K562 (cell line): ENCODE measurements around the gene POMGNT1. TPM values are rescaled to one million over a fixed set of nuclear protein-coding genes. Genes with fewer than 3 reads are reported as not detected.

ENCODE experiments used
- ARNT ChIP-seq, 2 experiments: fragments of 450-650 bp; IDR thresholded peaks; 2 replicates each; pipeline ENCODE4 v1.6.1; 2016; ENCODE audit warnings: mild to moderate bottlenecking in 1 of 2
- CSDE1 ChIP-seq, 2 experiments: fragments of 450-650 bp; IDR thresholded peaks; 2 replicates each; pipeline ENCODE4 v1.6.1; 2016; ENCODE audit warnings: mild to moderate bottlenecking in 1 of 2
- HDAC1 ChIP-seq, 2 experiments: fragments of 450-650 bp; IDR thresholded peaks; 2 replicates each; pipeline ENCODE4 v1.6.1; 2016 to 2017; ENCODE audit warnings: inconsistent platforms in 1 of 2, mild to moderate bottlenecking in 1 of 2, moderate library complexity in 1 of 2
- HNRNPL ChIP-seq: fragments of 200-400 bp; formaldehyde crosslinking; IDR thresholded peaks from 2 replicates; pipeline ENCODE4 v1.6.1; 2017; ENCODE audit warnings: low read depth, mild to moderate bottlenecking, low read length
- JUN ChIP-seq, 2 experiments: sonication (generic) in 1 of 2; formaldehyde crosslinking in 1 of 2; IDR thresholded peaks; 2 replicates each; pipeline versions ENCODE4 v1.6.1 to v1.8.0; 2012 to 2022; ENCODE audit warnings: borderline replicate concordance in 2 of 2, mild to moderate bottlenecking in 2 of 2, improper control_type of control experiment in 1 of 2, low read depth in 1 of 2, low read length in 1 of 2, missing genetic modification reagents in 1 of 2
- MEF2A ChIP-seq: IDR thresholded peaks from 2 replicates; pipeline ENCODE4 v1.6.1; 2011; ENCODE audit warnings: low read depth, mild to moderate bottlenecking, low read length, moderate library complexity; ENCODE audit not compliant: control insufficient read depth
- MYC ChIP-seq, 2 experiments: fragments of 250-450 bp in 1 of 2; sonication (Bioruptor Pico) in 1 of 2; IDR thresholded peaks; 2 replicates each; pipeline versions ENCODE4 v1.5.1 to v1.6.1; 2012 to 2021; ENCODE audit warnings: low read depth in 2 of 2, borderline replicate concordance in 1 of 2, improper control_type of control experiment in 1 of 2, low read length in 1 of 2, mild to moderate bottlenecking in 1 of 2, moderate library complexity in 1 of 2
- NCOA1 ChIP-seq: fragments of 450-650 bp; IDR thresholded peaks from 2 replicates; pipeline ENCODE4 v1.6.1; 2016; ENCODE audit warnings: low read depth
- PTTG1 ChIP-seq: fragments of 450-650 bp; IDR thresholded peaks from 2 replicates; pipeline ENCODE4 v1.6.1; 2016; ENCODE audit warnings: low read depth, mild to moderate bottlenecking, missing genetic modification characterization, missing compliant biosample characterization
- SMAD2 ChIP-seq: fragments of 150-350 bp; IDR thresholded peaks from 2 replicates; pipeline ENCODE4 v1.6.1; 2014; ENCODE audit warnings: low read depth, mild to moderate bottlenecking, low read length
- ZNF224 ChIP-seq: sonication (generic); formaldehyde crosslinking; IDR thresholded peaks from 2 replicates; pipeline ENCODE4 v1.8.0; 2022; ENCODE audit warnings: mild to moderate bottlenecking, missing genetic modification reagents
- polyA plus RNA-seq, 8 experiments: library from polyadenylated mRNA; depleted of rRNA in 4 of 8; stranded (reverse) in 5 of 8; unstranded in 3 of 8; fragments of >200 nt; fragmentation: Nextera tagmentation in 2 of 8; fragmentation: Illumina TruSeq in 1 of 8; extraction: Ambion mirVana in 2 of 8; extraction: Trizol in 1 of 8; gene quantifications; 2 replicates each; pipeline versions ENCODE4 v1.2.1 to v1.2.3, GENCODE V29; 2011 to 2014; ENCODE audit warnings: inconsistent platforms in 1 of 8, missing spikeins in 1 of 8
- total RNA-seq, 7 experiments: library from RNA; depleted of rRNA in 6 of 7; stranded (reverse); fragments of >200 nt in 6 of 7; fragmentation: Illumina TruSeq in 2 of 7; extraction: Trizol in 2 of 7; gene quantifications; 2 replicates each; pipeline versions ENCODE4 v1.2.1 to v1.2.3, GENCODE V29; 2011 to 2021; ENCODE audit warnings: low replicate concordance in 1 of 7
- TF ChIP-seq, protein P1 (sequence below): fragments of 250-450 bp; sonication (Bioruptor Pico); IDR thresholded peaks from 2 replicates; pipeline ENCODE4 v1.4.0; 2020; ENCODE audit warnings: mild to moderate bottlenecking, moderate library complexity
- TF ChIP-seq, protein P2 (sequence below): fragments of 450-650 bp; formaldehyde crosslinking; IDR thresholded peaks from 2 replicates; pipeline ENCODE4 v1.4.0; 2022; ENCODE audit warnings: missing genetic modification characterization
- TF ChIP-seq, protein P3 (sequence below): fragments of 250-450 bp; sonication (Bioruptor Pico); IDR thresholded peaks from 2 replicates; pipeline ENCODE4 v1.8.0; 2021; ENCODE audit warnings: mild to moderate bottlenecking, moderate library complexity
- TF ChIP-seq, protein P4 (sequence below): sonication (generic); formaldehyde crosslinking; IDR thresholded peaks from 2 replicates; pipeline ENCODE4 v1.8.1; 2022; ENCODE audit warnings: missing genetic modification reagents

POMGNT1 gene
- total and polyA plus RNA-seq, 9 of the 15 experiments (the other 6 are each of a cell fraction or from before 2014, with no cell fraction given): 14.1 to 58.9 (median 37.8) TPM

DNA sequence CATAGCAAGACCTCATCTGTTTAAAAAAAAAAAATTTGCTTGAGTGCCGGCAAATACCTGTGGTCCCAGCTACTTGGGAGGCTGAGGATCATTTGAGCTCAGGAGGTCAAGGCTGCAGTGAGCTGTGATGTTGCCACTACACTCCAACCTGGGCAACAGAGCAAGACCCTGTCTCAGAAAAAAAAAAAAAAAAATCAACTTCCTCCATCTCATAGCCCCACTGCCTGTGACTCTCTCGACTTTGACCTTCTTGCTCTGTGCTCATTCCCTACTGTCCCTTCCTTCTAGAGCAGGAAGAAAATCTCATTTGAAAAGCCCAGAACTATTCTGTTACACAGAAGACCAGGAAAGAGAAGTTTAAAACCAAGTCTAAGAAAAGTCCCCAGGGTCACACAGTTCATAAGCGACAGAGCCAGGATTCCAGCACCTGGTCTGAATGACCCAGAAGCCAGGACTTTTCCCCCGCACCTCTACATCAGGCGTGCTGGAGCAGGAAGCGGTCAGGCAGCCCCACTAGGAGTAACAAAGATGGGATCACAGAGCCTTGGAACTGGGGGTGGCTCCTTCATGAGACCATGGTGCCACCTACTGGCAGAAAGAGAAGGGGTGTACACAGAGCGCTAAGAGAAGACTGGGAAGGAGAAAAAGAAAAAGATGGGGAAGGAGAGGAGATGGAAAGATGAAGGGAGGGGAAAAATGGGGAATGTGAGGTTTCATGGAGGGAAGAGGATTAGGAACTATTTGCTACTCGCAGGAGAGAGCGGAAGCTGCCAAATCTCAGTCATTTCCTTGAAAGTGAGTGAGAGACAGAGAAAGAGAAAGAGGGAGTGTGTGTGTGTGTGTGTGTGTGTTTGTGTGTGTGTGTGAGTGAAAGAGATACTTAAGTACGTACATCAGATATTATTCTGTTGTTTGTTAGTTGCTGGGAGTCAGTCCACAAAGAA lies 18.8 kb downstream of the POMGNT1 start (continued):
- TF ChIP-seq ZNF224 (no peak), HDAC1 (IDR thresholded peaks at IDR 0.05) (peak in 1 of 2 experiments; percentile 75; a peak in 2 of 4 replicates), JUN (IDR thresholded peaks at IDR 0.05; ENCODE audit: borderline replicate concordance, low read depth, low read length) (no peak), JUN (CRISPR knock-in tag; IDR thresholded peaks at IDR 0.05; ENCODE audit: borderline replicate concordance) (0 out of 2 replicates have a peak, but pooled peaks have one; percentile 56), PTTG1 (no peak), HNRNPL (no peak), MYC (IDR thresholded peaks at IDR 0.05; ENCODE audit: low read depth, low read length) (peak; percentile 35; the same call in 1 of the 2 replicates), MYC (CRISPR knock-in tag; IDR thresholded peaks at IDR 0.05; ENCODE audit: borderline replicate concordance, low read depth) (no peak), ARNT (IDR thresholded peaks at IDR 0.05) (peak; percentile 86 to 91), NCOA1 (no peak), MEF2A (no peak), CSDE1 (IDR thresholded peaks at IDR 0.05) (0 out of 4 replicates have a peak, but pooled peaks of 1 of the 2 experiments have one; percentile 76), SMAD2 (no peak)
- TF ChIP-seq, protein P1, sequence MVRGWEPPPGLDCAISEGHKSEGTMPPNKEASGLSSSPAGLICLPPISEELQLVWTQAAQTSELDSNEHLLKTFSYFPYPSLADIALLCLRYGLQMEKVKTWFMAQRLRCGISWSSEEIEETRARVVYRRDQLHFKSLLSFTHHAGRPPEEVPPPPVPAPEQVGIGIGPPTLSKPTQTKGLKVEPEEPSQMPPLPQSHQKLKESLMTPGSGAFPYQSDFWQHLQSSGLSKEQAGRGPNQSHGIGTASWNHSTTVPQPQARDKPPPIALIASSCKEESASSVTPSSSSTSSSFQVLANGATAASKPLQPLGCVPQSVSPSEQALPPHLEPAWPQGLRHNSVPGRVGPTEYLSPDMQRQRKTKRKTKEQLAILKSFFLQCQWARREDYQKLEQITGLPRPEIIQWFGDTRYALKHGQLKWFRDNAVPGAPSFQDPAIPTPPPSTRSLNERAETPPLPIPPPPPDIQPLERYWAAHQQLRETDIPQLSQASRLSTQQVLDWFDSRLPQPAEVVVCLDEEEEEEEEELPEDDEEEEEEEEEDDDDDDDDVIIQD: no peak
- TF ChIP-seq, protein P2, sequence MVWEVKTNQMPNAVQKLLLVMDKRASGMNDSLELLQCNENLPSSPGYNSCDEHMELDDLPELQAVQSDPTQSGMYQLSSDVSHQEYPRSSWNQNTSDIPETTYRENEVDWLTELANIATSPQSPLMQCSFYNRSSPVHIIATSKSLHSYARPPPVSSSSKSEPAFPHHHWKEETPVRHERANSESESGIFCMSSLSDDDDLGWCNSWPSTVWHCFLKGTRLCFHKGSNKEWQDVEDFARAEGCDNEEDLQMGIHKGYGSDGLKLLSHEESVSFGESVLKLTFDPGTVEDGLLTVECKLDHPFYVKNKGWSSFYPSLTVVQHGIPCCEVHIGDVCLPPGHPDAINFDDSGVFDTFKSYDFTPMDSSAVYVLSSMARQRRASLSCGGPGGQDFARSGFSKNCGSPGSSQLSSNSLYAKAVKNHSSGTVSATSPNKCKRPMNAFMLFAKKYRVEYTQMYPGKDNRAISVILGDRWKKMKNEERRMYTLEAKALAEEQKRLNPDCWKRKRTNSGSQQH (CRISPR knock-in tag): peak; percentile 95
- TF ChIP-seq, protein P3, sequence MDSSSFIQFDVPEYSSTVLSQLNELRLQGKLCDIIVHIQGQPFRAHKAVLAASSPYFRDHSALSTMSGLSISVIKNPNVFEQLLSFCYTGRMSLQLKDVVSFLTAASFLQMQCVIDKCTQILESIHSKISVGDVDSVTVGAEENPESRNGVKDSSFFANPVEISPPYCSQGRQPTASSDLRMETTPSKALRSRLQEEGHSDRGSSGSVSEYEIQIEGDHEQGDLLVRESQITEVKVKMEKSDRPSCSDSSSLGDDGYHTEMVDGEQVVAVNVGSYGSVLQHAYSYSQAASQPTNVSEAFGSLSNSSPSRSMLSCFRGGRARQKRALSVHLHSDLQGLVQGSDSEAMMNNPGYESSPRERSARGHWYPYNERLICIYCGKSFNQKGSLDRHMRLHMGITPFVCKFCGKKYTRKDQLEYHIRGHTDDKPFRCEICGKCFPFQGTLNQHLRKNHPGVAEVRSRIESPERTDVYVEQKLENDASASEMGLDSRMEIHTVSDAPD (CRISPR knock-in tag): no peak
- TF ChIP-seq, protein P4, sequence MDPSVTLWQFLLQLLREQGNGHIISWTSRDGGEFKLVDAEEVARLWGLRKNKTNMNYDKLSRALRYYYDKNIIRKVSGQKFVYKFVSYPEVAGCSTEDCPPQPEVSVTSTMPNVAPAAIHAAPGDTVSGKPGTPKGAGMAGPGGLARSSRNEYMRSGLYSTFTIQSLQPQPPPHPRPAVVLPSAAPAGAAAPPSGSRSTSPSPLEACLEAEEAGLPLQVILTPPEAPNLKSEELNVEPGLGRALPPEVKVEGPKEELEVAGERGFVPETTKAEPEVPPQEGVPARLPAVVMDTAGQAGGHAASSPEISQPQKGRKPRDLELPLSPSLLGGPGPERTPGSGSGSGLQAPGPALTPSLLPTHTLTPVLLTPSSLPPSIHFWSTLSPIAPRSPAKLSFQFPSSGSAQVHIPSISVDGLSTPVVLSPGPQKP: no peak
